Measurements from ENCODE around the gene ZNHIT1. TPM values are rescaled to one million over a fixed set of nuclear protein-coding genes. Genes with fewer than 3 reads are reported as not detected.

Gene ZNHIT1
- total RNA-seq, 2 donors from 2014 or later, result 65.3 to 69.6 TPM

Other genes starting within 250 kb of the ZNHIT1 start
- gene MUC12, start 248.6 kb upstream of the ZNHIT1 start, total RNA-seq, result not detected
- not detected for gene MUC17, start 198.1 kb upstream of the ZNHIT1 start, total RNA-seq
- 10 to 100 TPM; 10.2 to 15.2 TPM for gene TRIM56, start 132.7 kb upstream of the ZNHIT1 start, total RNA-seq
- gene SERPINE1, start 91.1 kb upstream of the ZNHIT1 start, total RNA-seq, result 10 to 100 TPM; 28.0 to 40.8 TPM
- 10 to 100 TPM; 16.1 to 18.8 TPM for gene AP1S1, start 63.7 kb upstream of the ZNHIT1 start, total RNA-seq
- gene VGF, start 52.6 kb upstream of the ZNHIT1 start, total RNA-seq, result not detected
- not detected for gene NAT16, start 37.9 kb upstream of the ZNHIT1 start, total RNA-seq
- gene MOGAT3, start 17.1 kb upstream of the ZNHIT1 start, total RNA-seq, result not detected
- gene PLOD3, start 584 bp upstream of the ZNHIT1 start, total RNA-seq, result 10 to 100 TPM; 35.5 to 35.9 TPM
- 10 to 100 TPM; 16.5 to 50.2 TPM for gene CLDN15, start 19.6 kb downstream of the ZNHIT1 start, total RNA-seq
- gene FIS1, start 26.9 kb downstream of the ZNHIT1 start, total RNA-seq, result 100 to 1,000 TPM; 359 to 459 TPM
- 10 to 100 TPM; 22.0 to 26.9 TPM for gene IFT22, start 103.6 kb downstream of the ZNHIT1 start, total RNA-seq
- gene COL26A1, start 144.7 kb downstream of the ZNHIT1 start, total RNA-seq, result not detected

Data from right atrium auricular region (tissue), 2 donors.